Kidney epithelial cell (primary cell): ENCODE results near the gene AARS2. TPM values are rescaled to one million over a fixed set of nuclear protein-coding genes. Genes with fewer than 3 reads are reported as not detected.
A peak's percentile ranks its signal among the peaks of the same experiment; 100 is the strongest.

ENCODE experiments used
- DNase-seq: peaks from one replicate; pipeline ENCODE4 v3.0.0-alpha.2; 2010; ENCODE audit warnings: low read depth
- H3K27me3 ChIP-seq: 2 replicates; pipeline ENCODE4 v1.6.0; 2011; ENCODE audit warnings: low read length; ENCODE audit not compliant: control insufficient read depth, insufficient read depth
- H3K36me3 ChIP-seq: 2 replicates; pipeline ENCODE4 v1.5.1; 2011; ENCODE audit warnings: low read length; ENCODE audit not compliant: control insufficient read depth, insufficient read depth
- H3K4me3 ChIP-seq: 2 replicates; pipeline ENCODE4 v1.5.1; 2011; ENCODE audit warnings: low read depth, mild to moderate bottlenecking, control low read depth, low read length
- CTCF ChIP-seq: IDR thresholded peaks from 2 replicates; pipeline ENCODE4 v1.5.1; 2011; ENCODE audit warnings: mild to moderate bottlenecking, moderate library complexity, low read length, control low read depth, inconsistent platforms; ENCODE audit not compliant: insufficient read depth, poor library complexity, severe bottlenecking
- total RNA-seq: library from RNA; depleted of rRNA; stranded (reverse); fragments of >200 nt; gene quantifications from 2 replicates; pipeline ENCODE4 v1.2.3, GENCODE V29; 2015

The AARS2 gene
- total RNA-seq, 1 donor from 2014 or later: 11.9 TPM

GRCh38 chr6:44270526-44271405 is 42.4 kb downstream of the AARS2 start:
- DNase-seq: no peak
- Histone ChIP-seq H3K36me3 (no peaks in the 10 kb centered on the region), H3K27me3 (peaks cover 60% of the 10 kb centered on the region), H3K4me3 (no peak overlapping the region)
- no peak for TF ChIP-seq CTCF

DNA sequence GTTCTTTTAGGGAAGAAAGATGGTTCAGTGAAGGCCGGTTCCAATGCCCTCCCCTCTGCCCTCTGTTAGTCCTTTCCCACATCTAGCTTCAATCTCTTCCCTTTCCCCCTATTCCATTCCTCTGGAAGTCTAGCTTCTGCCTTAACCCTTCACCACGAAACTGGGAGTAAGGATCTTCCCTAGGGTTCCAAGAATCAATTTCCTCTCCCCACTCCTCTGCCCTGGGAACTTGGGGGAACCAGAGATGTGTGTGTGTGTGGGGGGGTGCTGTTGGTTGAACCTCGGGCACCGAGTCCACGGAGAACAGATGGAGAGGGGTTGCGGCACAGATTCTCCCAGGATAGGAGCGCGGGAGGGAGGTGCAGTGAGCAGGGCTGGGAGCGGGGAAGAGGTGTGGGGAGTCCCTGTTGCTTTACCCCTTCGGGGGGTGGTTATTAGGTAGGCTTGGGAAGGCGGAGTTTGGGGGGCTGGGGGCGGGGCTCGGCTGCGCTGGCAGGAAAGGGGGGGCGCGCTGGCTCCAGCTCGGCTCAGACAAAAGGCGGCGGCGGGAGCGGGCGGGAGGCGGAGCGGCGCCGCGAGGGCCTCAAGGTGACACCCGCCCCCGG is 43.1 kb downstream of the AARS2 start, which contains the start of gene TMEM151B:
TMEM151B (plus strand) TSS at position 530 of the 605 bp plus-strand sequence. CDS start 293 bp downstream, outside the sequence.
- DNase-seq: no peak
- TF ChIP-seq CTCF: no peak
- Histone ChIP-seq H3K36me3 (no peaks in the 10 kb centered on the region), H3K4me3 (no peak within 1 kb of the TSS), H3K27me3 (peaks cover 53% of the 10 kb centered on the region)

- TF ChIP-seq CTCF: no peak
- no peak overlapping the region for H3K4me3 ChIP-seq
- DNase-seq: no peak
- peaks cover 50% of the 10 kb centered on the region for H3K27me3 ChIP-seq
- no peaks in the 10 kb centered on the region for H3K36me3 ChIP-seq
Measured at GRCh38 chr6:44269178-44269920, 43.8 kb downstream of the AARS2 start.

- no peak overlapping the region for H3K4me3 ChIP-seq
- H3K36me3 ChIP-seq: no peaks in the 10 kb centered on the region
- H3K27me3 ChIP-seq: peaks cover 46% of the 10 kb centered on the region
- DNase-seq: no peak
- peak; percentile 93 for TF ChIP-seq CTCF
Measured at GRCh38 chr6:44268095-44268628, 45.0 kb downstream of the AARS2 start.

DNA sequence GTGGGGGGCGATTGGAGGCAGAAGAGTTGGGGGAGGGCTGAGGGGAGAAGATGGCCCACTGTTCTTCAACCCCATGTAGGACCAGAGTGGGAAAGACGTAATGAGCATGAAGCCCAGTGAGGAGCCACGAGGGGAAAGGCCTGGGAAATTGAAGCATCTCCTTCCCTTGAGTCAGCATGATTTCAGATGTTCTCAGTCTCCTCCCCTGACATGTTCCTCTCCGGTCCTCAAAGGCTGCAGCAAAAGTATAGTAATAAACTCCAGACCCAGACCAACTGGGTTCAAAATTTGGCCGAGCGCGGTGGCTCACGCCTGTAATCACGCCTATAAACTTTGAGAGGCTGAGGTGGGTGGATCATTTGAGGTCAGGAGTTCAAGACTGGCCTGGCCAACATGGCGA is 45.9 kb downstream of the AARS2 start:
- Histone ChIP-seq H3K4me3 (no peak overlapping the region), H3K27me3 (peaks cover 37% of the 10 kb centered on the region), H3K36me3 (no peaks in the 10 kb centered on the region)
- no peak for DNase-seq
- no peak for TF ChIP-seq CTCF
